NCI-H2081 treated with DMSO at 0.1 percent for 48 hours (cell line): ENCODE results near the gene C19orf67.
"Not testable (repeated sequence)": the region's sequence is repeated elsewhere in the genome, so short reads cannot be mapped to it uniquely, and the experiment has no call there.

Source experiments
- DNase-seq: peaks from one replicate; lab custom pipeline; 2025; lab: John Stamatoyannopoulos, UW

The C19orf67 gene

DNA sequence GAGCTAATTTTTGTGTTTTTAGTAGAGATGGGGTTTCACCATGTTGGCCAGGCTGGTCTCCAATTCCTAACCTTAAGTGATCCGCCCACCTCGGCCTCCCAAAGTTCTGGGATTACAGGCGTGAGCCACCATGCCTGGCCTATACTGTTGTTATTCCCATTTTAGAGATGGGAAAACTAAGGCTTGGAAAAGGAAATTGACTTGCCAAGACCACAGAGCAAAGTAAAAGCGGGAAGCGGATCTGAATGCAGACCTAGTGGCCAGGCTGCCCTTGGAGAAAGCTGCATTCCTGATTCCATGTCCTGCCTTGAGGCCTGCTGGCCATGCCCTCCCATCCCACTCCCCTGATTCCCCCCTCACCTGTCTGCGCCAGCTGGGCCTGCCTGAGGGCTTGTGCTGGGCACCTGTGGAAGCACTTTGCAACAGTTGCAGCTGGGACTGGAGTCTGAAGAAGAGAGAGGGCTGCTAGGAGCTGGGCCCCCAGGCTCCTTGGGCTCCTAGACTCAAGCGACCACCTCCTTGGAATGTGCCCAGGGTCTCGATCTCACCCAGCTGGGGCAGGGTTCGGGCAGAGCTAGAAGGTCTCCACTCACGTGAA, 29.4 kb downstream of the C19orf67 start:
- no peak for DNase-seq

- no peak for DNase-seq
Measured at GRCh38 chr19:14055396-14055795, 30.2 kb downstream of the C19orf67 start.

GRCh38 chr19:14054721-14055120, 30.9 kb downstream of the C19orf67 start:
- DNase-seq = no peak

GRCh38 chr19:14054099-14054498, 31.5 kb downstream of the C19orf67 start:
- DNase-seq = no peak

DNA sequence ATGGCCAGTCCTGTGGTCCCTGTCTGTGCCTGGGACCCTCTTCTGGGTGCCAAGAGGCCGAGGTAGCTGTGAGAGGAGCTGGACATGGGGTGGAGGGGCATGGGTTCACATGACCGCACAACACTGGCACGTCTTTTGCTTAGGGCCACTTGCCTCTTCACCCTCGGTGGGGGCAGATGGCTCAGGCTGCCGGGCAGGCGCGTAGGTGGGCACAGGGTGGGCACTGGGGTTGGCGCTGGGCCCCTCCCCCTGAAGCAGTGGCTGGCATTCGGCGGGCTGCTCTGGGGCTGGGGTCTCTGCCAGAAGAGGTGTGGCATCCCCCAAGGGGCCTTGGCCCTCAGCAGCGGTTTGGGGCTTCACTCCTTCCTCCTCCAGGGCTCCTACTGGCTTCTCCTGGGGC, 32.1 kb downstream of the C19orf67 start:
- no peak for DNase-seq

DNA sequence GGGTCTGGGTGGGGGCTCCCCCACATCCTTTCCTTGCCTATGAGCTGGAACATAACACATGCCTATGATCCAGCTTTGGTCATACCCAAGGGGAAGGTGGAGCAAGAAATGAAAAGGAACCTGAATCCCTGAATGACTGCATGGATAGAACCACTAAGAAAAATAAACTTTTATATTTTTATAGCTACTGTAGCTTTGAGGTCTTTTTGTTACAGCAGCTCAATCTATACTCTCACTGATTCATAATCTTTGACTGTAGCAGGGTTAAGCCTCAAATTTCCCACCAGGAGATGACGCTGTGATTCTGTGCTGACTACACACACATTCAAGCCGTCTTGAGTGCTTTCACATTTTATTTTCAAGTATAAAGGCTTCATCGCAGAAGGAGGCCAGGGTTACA, 32.6 kb downstream of the C19orf67 start:
- DNase-seq = no peak

DNA sequence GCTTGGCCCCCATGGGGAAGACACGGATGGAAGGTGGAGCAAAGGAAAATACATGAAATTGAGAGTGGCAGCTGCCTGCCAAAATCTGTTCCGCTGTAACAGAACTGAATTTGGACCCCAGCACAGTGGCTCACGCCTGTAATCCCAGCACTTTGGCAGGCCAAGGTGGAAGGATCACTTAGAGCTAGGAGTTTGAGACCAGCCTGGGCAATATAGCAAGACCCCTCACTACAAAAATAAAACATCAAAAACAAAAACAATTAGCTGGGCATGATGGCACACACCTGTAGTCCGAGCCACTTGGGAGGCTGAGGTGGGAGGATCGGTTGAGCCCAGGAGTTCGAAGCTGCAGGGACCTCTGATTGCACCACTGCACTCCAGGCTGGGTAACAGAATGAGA, 33.1 kb downstream of the C19orf67 start:
- no peak for DNase-seq

DNA sequence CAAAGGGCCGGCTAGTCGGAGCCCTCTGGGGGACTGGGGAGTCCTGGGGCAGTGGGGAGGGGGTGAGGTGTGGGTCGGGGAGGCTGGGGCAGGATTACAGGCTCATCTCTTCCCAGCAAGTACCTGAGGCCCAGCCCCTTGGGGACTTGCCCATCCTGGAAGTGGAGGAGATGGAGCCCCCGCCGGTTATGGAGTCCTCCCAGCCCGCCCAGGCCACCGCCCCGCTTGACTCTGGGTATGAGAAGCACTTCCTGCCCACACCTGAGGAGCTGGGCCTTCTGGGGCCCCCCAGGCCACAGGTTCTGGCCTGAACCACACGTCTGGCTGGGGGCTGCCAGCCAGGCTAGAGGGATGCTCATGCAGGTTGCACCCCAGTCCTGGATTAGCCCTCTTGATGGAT, 33.6 kb downstream of the C19orf67 start:
- DNase-seq = no peak

GRCh38 chr19:14050961-14051360, 34.6 kb downstream of the C19orf67 start:
- DNase-seq = not testable (repeated sequence)

DNA sequence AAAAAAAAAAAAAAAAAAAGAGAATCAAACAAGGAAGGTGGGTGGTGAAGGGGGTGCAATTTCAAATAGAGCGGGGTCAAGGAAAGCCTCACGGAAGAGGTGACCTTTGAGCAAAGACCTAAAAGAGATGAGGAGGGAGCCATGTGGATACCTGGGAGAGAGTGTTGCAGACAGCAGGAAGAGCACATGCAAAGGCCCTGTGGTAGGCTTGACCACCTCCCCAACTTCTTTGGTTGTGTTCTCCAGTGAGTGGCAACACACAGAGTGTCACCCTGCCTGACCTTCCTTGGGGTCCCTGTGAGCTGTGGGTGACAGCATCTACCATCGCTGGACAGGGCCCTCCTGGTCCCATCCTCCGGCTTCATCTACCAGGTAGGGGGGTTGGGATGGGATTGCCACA, 35.1 kb downstream of the C19orf67 start:
- DNase-seq = no peak

DNA sequence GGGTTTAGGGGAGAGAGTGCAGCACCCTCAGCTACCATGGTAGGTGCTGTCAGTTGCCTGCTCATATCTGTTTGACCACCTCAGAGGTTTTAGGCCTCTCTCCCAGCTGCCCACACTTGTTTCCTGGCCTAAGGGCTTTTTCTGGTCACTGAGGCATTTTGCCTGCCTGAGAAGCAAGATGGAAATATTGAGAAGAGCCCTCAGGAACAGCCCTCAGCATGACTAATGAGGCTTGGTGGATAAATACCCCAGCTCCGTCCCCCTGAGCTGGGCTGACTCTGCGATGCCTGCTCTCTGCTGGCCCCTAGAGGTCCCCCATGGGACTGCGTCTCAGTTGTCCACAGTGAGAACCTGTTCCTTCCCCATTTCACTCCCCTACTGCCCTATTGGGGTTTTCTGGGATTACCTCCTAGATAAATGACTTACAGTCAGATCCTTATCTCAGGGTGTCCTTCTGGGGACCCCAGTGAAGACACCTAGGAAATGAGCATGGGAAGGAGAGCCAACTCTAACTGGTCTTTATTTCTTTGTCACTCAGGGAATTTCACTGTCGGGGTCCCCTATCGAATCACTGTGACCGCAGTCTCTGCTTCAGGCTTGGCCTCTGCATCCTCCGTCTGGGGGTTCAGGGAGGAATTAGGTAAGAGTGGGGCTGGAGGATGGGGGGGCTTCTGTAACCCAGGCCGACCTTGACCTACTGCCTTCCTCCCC, 37.0 kb downstream of the C19orf67 start:
- DNase-seq = no peak

DNA sequence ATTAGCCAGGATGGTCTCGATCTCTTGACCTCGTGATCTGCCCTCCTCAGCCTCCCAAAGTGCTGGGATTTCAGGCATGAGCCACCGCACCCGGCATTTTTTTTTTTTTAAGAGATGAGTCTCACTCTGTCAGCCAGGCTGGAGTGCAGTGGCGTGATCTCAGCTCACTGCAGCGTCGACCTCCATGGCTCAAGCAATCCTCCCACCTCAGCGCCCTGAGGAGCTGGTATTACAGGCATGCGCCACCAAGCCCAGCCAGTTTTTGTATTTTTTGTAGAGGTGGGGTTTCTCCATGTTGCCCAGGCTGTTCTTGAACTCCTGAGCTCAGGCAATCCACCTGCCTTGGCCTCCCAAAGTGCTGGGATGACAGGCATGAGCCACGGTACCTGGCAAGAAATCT, 37.7 kb downstream of the C19orf67 start:
- not testable (repeated sequence) for DNase-seq

GRCh38 chr19:14042659-14043608, 42.6 kb downstream of the C19orf67 start:
- not testable (repeated sequence) for DNase-seq

DNA sequence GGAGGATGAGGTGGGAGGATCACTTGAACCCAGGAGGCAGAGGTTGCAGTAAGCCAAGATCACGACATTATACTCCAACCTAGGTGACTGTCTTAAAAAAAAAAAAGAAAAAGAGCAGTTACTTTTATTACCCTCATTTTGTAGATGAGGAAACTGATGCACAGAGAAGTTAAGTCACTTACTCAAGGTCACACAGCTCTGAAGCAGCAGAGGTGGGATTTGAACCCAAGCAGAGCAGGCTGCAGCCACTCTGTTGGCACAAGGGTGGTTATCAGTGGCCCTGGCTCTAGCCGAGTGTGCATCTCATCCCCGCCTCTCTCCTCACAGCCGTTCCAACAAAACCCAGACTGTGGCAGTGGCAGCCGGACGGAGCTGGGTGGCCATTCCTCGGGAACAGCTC, 46.4 kb downstream of the C19orf67 start:
- no peak for DNase-seq

GRCh38 chr19:14035706-14036105, 49.9 kb downstream of the C19orf67 start:
- no peak for DNase-seq

DNA sequence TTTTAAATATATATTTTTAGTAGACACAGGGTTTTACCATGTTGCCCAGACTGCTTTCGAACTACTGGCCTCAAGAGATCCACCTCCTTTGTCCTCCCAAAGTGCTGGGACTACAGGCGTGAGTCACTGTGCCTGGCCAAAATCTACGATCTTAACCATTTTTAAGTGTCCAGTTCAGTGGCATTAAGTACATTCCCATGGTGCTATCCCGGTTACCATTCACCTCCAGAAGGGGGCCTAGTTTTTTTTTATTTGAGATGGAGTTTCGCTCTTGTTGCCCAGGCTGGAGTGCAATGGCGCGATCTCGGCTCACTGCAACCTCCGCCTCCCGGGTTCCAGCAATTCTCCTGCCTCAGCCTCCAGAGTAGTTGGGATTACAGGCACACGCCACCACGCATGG, 50.4 kb downstream of the C19orf67 start:
- not testable (repeated sequence) for DNase-seq

- no peak for DNase-seq
Measured at GRCh38 chr19:14033946-14034345, 51.6 kb downstream of the C19orf67 start.

- peak; percentile 3 for DNase-seq
Measured at GRCh38 chr19:14031719-14032480, 53.7 kb downstream of the C19orf67 start, which contains the start of gene IL27RA. Gene IL27RA (plus strand): TSS chr19:14031762. CDS start chr19:14031873, 111 bp downstream.
